GM18511 (cell line): ENCODE measurements around the gene HYAL2.

Source experiments
- ATAC-seq: cut with Tn5 transposase; IDR thresholded peaks from one replicate; pipeline ENCODE4 v1.9.1; 2021; ENCODE audit warnings: mild to moderate bottlenecking, moderate library complexity; ENCODE audit not compliant: unreplicated experiment

Gene HYAL2

GRCh38 chr3:50331364-50331907 is 8.9 kb upstream of the HYAL2 start:
- no peak for ATAC-seq

DNA sequence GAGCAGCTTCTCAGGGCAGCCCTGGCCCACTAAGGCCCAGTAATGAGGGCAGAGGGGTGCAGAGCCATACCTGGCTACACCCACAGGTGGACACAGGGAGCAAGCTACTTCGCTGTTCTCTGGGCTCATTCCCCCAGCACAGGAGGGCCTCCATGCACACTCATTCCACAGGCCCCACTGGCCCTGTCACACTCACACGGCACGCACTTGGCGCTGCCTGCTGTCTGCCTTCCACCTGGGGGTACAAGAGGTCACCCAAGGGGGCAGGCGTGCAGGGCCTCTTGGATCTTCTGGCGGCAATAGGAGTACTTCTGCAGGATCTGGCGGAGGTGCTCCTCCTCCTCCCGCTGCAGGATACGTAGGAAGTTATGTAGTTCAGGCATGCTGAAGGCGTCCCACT is 7.8 kb upstream of the HYAL2 start:
- ATAC-seq, result no peak

DNA sequence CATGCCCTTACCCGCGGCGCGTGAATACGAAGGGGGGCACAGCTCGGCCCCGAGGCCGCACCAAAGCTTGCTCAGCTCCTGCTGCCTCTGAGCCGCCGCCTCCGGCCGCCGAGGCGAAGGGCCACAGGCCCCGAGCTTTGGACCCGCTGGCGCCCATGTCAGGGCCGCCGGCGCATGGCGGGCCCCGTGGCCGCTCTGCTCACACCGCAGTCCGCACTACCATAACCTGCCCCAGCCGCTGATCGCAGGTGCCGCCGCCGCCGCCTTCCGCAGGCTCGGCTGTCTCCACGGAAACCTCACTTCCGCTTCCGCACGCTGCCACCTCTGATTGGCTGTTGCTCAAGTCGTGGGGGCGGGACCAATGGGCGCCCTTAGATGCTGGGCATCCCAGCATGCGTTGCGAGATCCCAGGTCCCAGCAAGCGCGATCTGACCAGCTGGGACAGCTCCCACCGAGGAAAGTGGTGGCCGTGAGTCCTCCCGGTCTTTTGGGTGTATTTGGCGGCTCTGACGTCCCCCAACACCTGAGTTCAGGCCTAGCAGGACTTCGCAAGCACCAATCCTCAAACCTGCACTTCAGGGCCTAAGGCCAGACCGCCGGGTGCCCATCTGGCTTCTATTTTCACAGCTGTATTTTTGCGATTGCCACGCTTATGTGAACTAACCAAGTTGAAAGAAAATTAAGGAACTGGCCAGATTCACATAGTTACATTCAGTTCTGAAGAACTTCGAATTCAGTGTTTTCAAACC is 5.6 kb upstream of the HYAL2 start, which contains the start of gene TUSC2:
Gene TUSC2 (minus strand): TSS at position 281 of the 749 bp plus-strand sequence. CDS start 124 bp downstream, at position 157.
- peak; percentile 95 for ATAC-seq

GRCh38 chr3:50327129-50327528 is 4.6 kb upstream of the HYAL2 start:
- ATAC-seq, result no peak

GRCh38 chr3:50326182-50326541 is 3.6 kb upstream of the HYAL2 start:
- ATAC-seq, result no peak

GRCh38 chr3:50325497-50326181 is 3.1 kb upstream of the HYAL2 start:
- no peak for ATAC-seq

DNA sequence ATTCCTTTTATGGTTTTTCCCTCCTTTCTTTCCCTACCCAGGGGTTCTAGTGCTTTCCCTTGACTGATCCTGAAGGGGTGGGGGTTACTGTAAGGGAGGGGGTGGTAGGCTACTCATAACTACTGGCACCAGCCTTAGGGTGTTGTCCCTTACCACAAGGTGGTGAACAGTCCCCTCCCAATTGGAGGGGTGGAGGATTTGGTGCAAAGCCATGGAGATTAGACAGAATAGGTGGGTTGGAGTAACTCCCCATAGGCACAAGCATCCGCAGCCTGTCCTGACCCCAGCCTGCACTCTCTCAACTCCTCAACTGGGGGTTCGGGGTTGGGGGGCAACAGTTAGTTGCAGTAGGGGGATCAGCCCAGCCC is 2.6 kb upstream of the HYAL2 start:
- ATAC-seq, result no peak

GRCh38 chr3:50324351-50325112 is 2.0 kb upstream of the HYAL2 start:
- no peak for ATAC-seq

- no peak for ATAC-seq
Observed at GRCh38 chr3:50323614-50324199, 1.2 kb upstream of the HYAL2 start.

DNA sequence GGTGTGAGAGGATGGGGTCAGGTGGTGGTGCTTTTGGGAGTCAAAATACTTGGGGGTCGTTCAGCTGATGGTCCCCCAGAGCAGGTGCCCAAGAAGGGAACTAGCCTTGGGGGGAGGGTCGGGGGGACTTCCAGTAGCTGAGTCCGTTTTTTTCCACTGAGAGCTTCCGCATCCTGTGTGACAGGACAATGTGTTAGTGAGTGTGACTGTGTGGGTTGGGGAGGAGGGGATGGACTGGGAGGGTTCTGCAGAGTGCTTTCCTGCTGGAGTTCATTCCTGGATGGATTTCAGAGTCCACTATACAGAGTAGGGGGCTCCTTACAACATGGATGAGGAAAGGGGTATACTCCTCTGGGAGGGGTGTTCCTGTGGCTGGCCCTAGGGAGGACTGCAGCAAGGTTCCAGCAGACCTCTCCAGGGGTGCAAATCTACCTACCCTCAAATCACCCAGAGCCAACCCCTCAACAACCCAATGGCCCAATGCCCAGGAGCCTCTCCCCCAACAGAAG is 601 bp upstream of the HYAL2 start:
- no peak for ATAC-seq

DNA sequence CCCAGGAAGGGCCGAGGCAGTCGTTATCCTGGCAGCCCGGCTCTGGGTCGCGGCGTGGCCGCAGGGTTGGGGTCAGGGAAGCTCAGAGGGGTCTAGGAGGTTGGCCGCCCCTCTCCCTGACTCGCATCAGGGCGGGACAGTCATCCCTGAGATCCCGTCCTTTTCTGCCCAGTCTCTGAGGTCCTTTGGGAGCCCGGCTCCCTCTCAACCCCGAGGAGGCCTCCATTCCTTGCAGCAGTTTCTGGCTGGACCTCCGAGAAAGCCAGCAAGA is 495 bp downstream of the HYAL2 start:
- ATAC-seq, result no peak

- peak; percentile 85 for ATAC-seq
Observed at GRCh38 chr3:50321336-50322114, 1.0 kb downstream of the HYAL2 start.

DNA sequence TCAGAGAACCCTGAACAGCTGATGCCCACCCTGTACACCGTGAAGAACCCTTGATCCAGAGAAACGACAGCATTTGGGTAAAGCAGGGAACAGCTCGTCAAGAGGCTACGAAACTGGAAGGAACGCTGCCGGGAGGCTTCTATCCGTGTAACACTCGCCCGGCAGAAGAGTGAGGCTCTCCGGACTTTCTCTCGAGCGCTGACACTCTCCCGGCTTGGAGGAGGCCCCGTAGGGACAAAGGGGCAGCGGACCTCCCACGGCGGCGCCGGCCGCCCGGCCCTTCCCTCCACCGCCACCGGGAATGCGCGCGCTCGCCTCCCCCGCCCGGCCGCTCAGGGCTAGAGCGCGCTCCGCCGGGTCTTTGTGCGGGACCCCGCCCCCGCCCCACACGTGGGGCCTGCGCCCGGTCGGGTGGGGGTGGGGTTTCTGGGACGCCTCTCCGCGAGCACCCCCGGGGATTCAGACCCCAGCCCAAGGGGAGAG is 1.7 kb downstream of the HYAL2 start:
- peak; percentile 53 for ATAC-seq

DNA sequence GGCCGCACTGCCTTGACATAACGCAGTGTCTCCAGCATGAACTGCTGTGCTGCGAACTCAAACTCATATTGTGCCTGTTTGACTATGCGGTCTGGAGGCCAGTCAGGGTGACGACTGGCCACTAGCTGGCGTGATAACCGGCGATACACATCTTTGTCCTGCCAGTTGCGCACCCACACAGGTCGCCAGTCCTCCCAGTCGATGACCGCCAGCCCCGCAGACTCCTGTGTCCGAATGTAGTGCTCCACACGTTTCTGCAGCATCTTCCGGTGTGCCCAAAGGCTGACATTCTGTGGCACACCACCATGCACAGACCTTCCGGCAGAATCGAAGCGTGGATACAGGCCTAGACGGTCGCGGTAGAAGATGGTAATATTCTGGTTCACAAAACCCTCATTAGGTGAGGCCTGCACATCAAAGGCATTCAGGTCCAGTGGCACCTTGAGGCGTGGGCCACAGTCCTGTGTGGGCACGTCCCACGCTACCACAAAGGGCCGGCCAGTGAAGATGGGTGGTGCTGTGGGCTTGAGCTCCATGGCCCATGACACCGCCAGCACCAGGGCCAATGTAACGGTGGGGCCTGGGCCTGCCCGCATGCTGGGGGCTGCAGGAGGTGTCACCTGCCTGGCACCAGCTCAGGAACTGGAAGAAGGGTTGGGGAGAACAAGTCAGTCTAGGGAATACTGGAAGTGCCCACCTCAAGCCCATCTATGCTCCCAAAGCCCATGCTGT is 2.5 kb downstream of the HYAL2 start:
- no peak for ATAC-seq

DNA sequence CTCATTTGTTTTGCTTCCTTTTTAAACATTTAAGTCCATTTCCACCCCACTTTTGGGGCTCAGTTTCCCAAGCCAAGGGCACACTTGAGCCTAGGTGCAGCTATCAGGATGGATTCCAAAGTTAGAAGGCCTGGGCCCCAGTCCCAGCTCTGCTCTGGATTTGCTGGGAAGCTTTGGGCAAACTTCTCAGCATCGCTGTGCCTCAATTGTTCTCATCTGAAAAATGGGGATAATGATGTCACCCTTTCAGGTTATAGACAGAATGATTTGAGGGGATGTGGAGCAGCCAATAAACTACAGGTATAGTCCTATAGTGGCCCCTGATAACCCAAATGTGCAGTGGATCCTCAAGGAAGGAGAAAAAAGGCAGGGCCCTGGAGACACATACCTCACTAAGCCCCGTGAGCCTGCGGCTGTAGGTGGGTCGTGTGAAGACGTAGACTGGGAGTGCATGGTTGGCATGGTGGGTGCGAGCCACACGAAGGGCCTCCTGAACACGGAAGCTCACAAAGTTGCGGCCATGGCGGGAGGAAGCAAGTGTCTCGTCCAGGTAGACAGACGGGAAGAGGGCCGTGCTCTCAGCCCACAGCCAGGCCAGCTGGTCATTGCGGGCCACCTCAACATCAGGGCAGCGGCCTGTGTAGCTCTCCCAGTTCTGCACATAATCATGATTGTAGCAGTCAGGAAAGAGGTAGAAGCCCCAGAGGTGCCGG is 3.2 kb downstream of the HYAL2 start:
- ATAC-seq, result no peak

- no peak for ATAC-seq
Observed at GRCh38 chr3:50318615-50319014, 3.9 kb downstream of the HYAL2 start.

DNA sequence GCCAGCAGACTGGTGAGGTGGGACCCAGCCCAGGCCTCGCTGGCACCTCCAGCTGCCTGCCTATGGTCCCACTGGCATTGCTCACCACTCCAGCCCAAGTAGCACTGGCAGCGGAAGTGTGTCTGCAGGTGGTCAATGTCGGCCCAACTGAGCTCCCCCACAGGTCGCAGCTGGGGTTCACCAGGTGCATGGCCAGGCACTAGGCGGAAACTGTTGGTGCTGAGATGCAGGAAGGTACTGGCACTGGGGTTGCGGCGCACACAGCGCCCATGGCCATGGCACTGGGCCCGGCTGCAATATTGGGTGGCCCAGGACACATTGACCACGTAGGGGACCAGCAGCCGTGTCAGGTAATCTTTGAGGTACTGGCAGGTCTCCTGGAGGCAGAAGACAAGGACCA is 4.4 kb downstream of the HYAL2 start:
- no peak for ATAC-seq

DNA sequence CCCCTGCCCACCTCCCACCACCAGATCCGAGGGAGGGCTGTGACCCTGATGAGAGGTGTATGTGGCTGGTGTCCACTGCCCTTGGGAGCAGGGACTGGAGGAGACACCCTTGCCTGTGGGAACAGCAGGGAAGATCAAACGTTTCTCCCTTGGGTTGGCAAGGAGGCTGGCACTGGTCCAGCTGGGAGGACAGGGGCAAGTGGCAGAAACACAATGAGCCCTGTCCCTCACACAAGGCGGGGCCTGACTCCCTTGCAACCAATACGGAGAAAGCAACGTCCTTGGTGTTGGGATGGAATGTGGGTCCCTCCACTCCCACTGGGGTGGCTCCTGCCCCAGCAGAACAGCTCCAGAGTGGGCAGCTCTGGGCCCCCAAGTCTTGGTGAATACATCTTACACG is 5.2 kb downstream of the HYAL2 start:
- ATAC-seq, result no peak

DNA sequence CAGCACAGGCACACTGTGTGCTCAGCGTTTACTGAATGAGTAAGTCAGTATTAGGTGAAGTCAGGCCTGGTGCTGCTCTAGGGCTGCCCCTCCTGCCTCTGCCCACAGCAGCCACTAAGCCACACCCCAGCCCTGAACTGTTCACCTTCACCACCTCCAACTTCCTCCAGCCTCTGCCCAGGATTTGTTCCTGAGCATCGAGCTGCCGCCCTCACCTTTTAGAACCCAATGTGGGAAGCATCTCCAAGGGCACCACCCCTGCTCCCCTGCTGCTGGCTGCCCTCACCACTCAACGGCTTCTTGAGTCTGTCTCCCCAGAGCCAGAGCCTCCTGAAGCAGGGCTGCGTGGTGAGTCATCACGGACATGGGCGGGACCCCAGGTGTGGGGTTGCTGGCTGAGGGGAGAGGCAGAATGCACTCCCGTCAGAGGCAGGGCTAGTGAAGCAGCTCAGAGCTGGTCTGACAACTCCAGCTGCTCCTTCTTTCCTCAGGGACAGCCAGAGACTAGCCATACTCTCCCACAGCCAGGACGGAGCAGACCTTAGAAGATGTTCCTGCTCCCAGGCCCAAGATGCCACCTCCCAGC is 5.8 kb downstream of the HYAL2 start:
- ATAC-seq, result no peak
